DOHH2 (cell line): ENCODE results near the gene METTL8.

Experiments
- H3F3A ChIP-seq: fragments of 200-600 bp; sonication (generic), shearing (Covaris generic); 2 replicates; pipeline ENCODE4 v1.6.0; 2016; ENCODE audit warnings: antibody characterized with exemption, mild to moderate bottlenecking; ENCODE audit not compliant: control insufficient read depth, insufficient read depth
- H3K27ac ChIP-seq: fragments of 200-600 bp; sonication (generic); 2 replicates; pipeline ENCODE4 v1.5.1; 2014; ENCODE audit warnings: low read depth, mild to moderate bottlenecking, low read length, moderate library complexity
- H3K27me3 ChIP-seq: fragments of 200-600 bp; sonication (generic); 2 replicates; pipeline ENCODE4 v1.6.1; 2014; ENCODE audit warnings: mild to moderate bottlenecking, low read length, mixed read lengths; ENCODE audit not compliant: control insufficient read depth
- H3K36me3 ChIP-seq: fragments of 200-600 bp; sonication (generic); 2 replicates; pipeline ENCODE4 v1.6.1; 2014; ENCODE audit warnings: mild to moderate bottlenecking, low read length, moderate library complexity, mixed read lengths; ENCODE audit not compliant: control insufficient read depth
- H3K4me1 ChIP-seq: fragments of 200-600 bp; sonication (generic); 2 replicates; pipeline ENCODE4 v1.6.1; 2014; ENCODE audit warnings: mild to moderate bottlenecking, low read length, mixed read lengths; ENCODE audit not compliant: control insufficient read depth
- H3K4me2 ChIP-seq: fragments of 200-600 bp; sonication (generic); 2 replicates; pipeline ENCODE4 v1.6.0; 2014; ENCODE audit warnings: mild to moderate bottlenecking, low read length, moderate library complexity
- H3K4me3 ChIP-seq: fragments of 200-600 bp; sonication (generic); 2 replicates; pipeline ENCODE4 v1.5.1; 2014; ENCODE audit warnings: mild to moderate bottlenecking, low read length, mixed read lengths
- H3K79me2 ChIP-seq: fragments of 200-600 bp; sonication (generic); 2 replicates; pipeline ENCODE4 v1.6.1; 2014; ENCODE audit warnings: mild to moderate bottlenecking, low read length, mixed read lengths; ENCODE audit not compliant: control insufficient read depth
- H3K9me2 ChIP-seq: fragments of 200-600 bp; sonication (generic); replicated peaks from 2 replicates; pipeline ENCODE4 v1.6.1; 2014; ENCODE audit warnings: mild to moderate bottlenecking, low read length, mixed read lengths; ENCODE audit not compliant: control insufficient read depth
- H3K9me3 ChIP-seq: fragments of 200-600 bp; sonication (generic); 2 replicates; pipeline ENCODE4 v1.6.1; 2014; ENCODE audit warnings: antibody characterized with exemption, low read length, mixed read lengths; ENCODE audit not compliant: control insufficient read depth, insufficient read depth
- H4K20me1 ChIP-seq: fragments of 200-600 bp; sonication (generic); 2 replicates; pipeline ENCODE4 v1.6.0; 2014; ENCODE audit warnings: low read depth, mild to moderate bottlenecking, antibody characterized with exemption, low read length, moderate library complexity; ENCODE audit not compliant: control insufficient read depth, insufficient read depth
- CTCF ChIP-seq: fragments of 200-600 bp; sonication (generic); IDR thresholded peaks from one replicate; pipeline ENCODE4 v1.5.1; 2014; ENCODE audit warnings: antibody characterized with exemption, mild to moderate bottlenecking, low read depth, low read length; ENCODE audit not compliant: poor library complexity, severe bottlenecking
- EZH2phosphoT487 ChIP-seq: fragments of 200-600 bp; sonication (generic); IDR thresholded peaks from 2 replicates; pipeline ENCODE4 v1.6.1; 2017; ENCODE audit warnings: borderline replicate concordance, mild to moderate bottlenecking, antibody characterized with exemption, low read length, moderate library complexity, mixed read lengths

The METTL8 gene

GRCh38 chr2:171319164-171319810 is 114.5 kb downstream of the METTL8 start:
- Histone ChIP-seq H4K20me1 (no peaks in the 10 kb centered on the region), H3K27me3 (no peaks in the 10 kb centered on the region), H3K4me2 (peak overlapping the region; percentile 84), H3K4me3 (peak overlapping the region; percentile 70), H3K27ac (peak overlapping the region; percentile 89), H3K9me2 (no peaks in the 10 kb centered on the region), H3K79me2 (no peaks in the 10 kb centered on the region), H3K36me3 (peaks cover 8% of the 10 kb centered on the region), H3F3A (peaks cover 48% of the 10 kb centered on the region), H3K9me3 (no peaks in the 10 kb centered on the region), H3K4me1 (peaks cover 92% of the 10 kb centered on the region)
- TF ChIP-seq CTCF (no peak), EZH2phosphoT487 (no peak)

- Histone ChIP-seq H3K27me3 (no peaks in the 10 kb centered on the region), H3K4me1 (peaks cover 84% of the 10 kb centered on the region), H3K4me3 (peak overlapping the region; percentile 70), H3K79me2 (no peaks in the 10 kb centered on the region), H3F3A (peaks cover 40% of the 10 kb centered on the region), H3K4me2 (peak overlapping the region; percentile 84), H3K27ac (peak overlapping the region; percentile 89), H4K20me1 (no peaks in the 10 kb centered on the region), H3K9me3 (no peaks in the 10 kb centered on the region), H3K9me2 (no peaks in the 10 kb centered on the region), H3K36me3 (peaks cover 8% of the 10 kb centered on the region)
- TF ChIP-seq EZH2phosphoT487: no peak
- TF ChIP-seq CTCF: no peak
Observed at GRCh38 chr2:171318463-171318934, 115.3 kb downstream of the METTL8 start.

DNA sequence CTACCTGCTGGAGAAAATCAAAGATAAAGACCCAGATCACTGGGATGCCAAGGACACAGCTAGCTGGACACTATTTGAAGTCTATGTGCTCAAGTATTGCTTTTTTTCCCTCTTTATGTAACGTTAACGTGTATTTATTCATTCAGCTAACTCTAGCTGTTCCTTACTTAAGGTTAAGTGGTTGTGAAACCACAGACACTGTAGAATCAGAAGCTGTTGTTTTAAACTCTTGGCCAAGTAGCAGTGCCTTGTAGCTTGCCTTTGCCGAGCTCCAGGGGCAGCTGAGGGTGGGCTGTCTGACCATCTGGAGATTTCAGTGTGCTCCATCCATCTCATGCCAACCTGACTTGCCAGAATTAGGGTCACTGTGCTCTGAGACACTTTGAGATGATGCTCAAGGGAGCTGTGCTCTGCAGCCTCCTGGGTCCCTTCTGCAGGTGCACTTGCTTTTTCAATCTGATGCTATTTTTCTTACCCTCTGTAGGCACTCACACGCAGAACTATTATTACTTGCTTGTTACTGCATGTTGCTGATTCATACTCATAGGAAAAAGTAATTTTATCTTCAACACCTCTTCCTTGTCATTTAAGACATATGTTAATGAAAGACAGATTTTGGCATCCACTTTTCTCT is 116.2 kb downstream of the METTL8 start:
- TF ChIP-seq CTCF (no peak), EZH2phosphoT487 (no peak)
- Histone ChIP-seq H3K4me3 (peak overlapping the region; percentile 70), H3K27me3 (no peaks in the 10 kb centered on the region), H3K4me2 (peak overlapping the region; percentile 84), H3K79me2 (no peaks in the 10 kb centered on the region), H3K36me3 (peaks cover 8% of the 10 kb centered on the region), H4K20me1 (no peaks in the 10 kb centered on the region), H3F3A (peaks cover 40% of the 10 kb centered on the region), H3K9me2 (no peaks in the 10 kb centered on the region), H3K9me3 (no peaks in the 10 kb centered on the region), H3K27ac (peak overlapping the region; percentile 89), H3K4me1 (peaks cover 75% of the 10 kb centered on the region)
